ENCODE results near the gene WDR45B. TPM values are rescaled to one million over a fixed set of nuclear protein-coding genes. Genes with fewer than 3 reads are reported as not detected.
"Not testable (repeated sequence)": the region's sequence is repeated elsewhere in the genome, so short reads cannot be mapped to it uniquely, and the experiment has no call there.

Gene WDR45B
- total and polyA plus RNA-seq, 4 donors: 83.8 to 120 (median 102) TPM

DNA sequence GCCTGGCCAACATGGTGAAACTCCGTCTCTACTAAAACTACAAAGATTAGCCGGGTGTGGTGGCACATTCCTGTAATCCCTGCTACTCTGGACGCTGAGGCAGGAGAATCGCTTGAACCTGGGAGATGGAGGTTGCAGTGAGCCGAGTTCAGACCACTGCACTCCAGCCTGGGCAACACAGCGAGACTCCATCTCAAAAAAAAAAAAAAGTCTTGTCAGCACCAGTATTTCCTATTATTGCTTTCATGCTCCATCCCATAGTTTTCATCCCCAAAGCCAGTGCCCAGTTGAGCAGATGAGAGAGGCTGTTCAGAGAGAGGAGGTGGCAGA lies 58.4 kb downstream of the WDR45B start:
- DNase-seq (ENCODE audit: low read depth in 4 of 6, low spot score in 6 of 6): no peak
- Histone ChIP-seq H3K27me3 (ENCODE audit: control insufficient read depth, insufficient read depth, low read length) (no peaks in the 10 kb centered on the region), H3K4me3 (ENCODE audit: low read depth, low read length) (no peak overlapping the region), H3K27ac (ENCODE audit: low read depth, low read length) (no peak overlapping the region), H3K4me1 (ENCODE audit: control insufficient read depth, insufficient read depth, low read length) (peaks cover 35% of the 10 kb centered on the region), H3K9me3 (ENCODE audit: control insufficient read depth, insufficient read depth, low read length) (no peaks in the 10 kb centered on the region), H3K36me3 (ENCODE audit: control insufficient read depth, insufficient read depth, low read length) (peaks cover 74% of the 10 kb centered on the region)
- no CpG with 5 or more reads among the region's 6 CpGs for WGBS (ENCODE audit: insufficient coverage)

GRCh38 chr17:82588266-82589175 lies 59.7 kb downstream of the WDR45B start:
- Histone ChIP-seq H3K36me3 (ENCODE audit: control insufficient read depth, insufficient read depth, low read length) (peaks cover 78% of the 10 kb centered on the region), H3K4me1 (ENCODE audit: control insufficient read depth, insufficient read depth, low read length) (peaks cover 29% of the 10 kb centered on the region), H3K27ac (ENCODE audit: low read depth, low read length) (no peak overlapping the region), H3K9me3 (ENCODE audit: control insufficient read depth, insufficient read depth, low read length) (no peaks in the 10 kb centered on the region), H3K4me3 (ENCODE audit: low read depth, low read length) (no peak overlapping the region), H3K27me3 (ENCODE audit: control insufficient read depth, insufficient read depth, low read length) (no peaks in the 10 kb centered on the region)
- 94% methylated on average over 21 of the region's 27 CpGs for WGBS (ENCODE audit: insufficient coverage)
- no peak for DNase-seq (ENCODE audit: low read depth in 4 of 6, low spot score in 6 of 6)

DNA sequence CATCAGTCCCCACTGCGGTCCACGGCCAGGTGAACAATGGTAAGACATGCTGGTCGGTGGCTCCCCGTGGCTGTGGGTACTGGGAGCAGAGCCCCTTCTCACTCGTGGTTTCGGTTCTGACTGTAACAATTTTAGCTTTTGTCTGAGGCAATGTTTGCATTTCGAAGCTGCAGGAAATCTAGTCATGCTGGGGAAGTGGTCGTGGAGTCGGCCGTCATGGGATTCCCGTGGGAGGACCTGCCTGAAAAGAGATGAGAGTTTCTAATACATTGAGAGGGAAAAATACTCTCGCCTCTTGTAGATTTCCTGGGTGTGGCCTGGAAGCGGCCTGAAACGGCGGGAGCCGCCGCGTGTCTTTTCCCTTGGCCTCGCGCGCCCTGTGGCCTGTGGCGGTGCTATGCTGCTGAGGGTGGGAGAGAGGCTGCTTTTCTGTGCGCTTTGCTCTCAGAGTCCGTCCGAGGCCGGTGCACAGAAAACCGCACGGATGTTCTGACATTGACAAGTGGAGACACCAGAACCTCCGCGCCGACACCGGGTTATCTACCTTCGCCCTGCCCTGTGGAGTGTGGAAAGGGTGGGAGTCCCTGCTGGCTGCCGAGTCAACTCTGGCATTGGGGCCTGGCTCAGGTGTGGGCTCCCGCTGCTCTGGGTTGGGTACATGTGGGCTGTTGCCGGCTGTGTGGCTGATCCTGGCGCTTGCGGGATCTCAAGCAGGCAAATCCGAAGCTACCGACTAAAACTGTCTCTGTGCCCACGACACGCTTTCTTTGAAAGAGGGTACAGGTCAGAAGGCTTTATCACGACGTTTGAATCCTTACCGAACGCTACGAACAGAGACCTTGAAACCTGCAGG lies 60.8 kb downstream of the WDR45B start:
- no peak for DNase-seq (ENCODE audit: low read depth in 4 of 6, low spot score in 6 of 6)
- Histone ChIP-seq H3K4me3 (ENCODE audit: low read depth, low read length) (no peak overlapping the region), H3K27ac (ENCODE audit: low read depth, low read length) (no peak overlapping the region), H3K27me3 (ENCODE audit: control insufficient read depth, insufficient read depth, low read length) (no peaks in the 10 kb centered on the region), H3K36me3 (ENCODE audit: control insufficient read depth, insufficient read depth, low read length) (peaks cover 86% of the 10 kb centered on the region), H3K9me3 (ENCODE audit: control insufficient read depth, insufficient read depth, low read length) (no peaks in the 10 kb centered on the region), H3K4me1 (ENCODE audit: control insufficient read depth, insufficient read depth, low read length) (peaks cover 22% of the 10 kb centered on the region)
- WGBS (ENCODE audit: insufficient coverage): 89% methylated on average over 35 of the region's 47 CpGs

DNA sequence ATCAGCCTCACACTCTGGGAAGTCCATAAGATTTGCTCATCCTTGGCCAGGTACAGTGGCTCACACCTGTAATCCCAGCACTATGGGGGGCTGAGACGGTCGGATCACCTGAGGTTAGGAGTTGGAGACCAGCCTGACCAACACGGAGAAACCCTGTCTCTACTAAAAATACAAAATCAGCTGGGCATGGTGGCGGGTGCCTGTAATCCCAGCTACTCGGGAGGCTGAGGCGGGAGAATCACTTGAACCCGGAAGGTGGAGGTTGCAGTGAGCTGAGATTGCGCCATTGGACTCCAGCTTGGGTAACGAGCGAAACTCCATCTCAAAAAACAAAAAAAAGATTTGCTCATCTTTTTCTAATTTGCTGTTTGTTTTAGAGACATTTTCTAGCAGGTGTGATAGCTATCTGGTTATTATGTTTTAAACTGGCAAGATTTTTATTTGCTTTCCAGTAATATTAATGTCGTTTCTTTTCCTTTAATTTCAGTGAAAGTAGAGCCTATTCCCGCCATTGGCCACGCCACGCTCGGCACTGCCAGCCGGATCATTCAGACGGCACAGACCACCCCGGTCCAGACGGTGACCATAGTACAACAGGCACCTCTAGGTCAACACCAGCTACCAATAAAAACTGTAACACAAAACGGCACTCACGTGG lies 61.5 kb downstream of the WDR45B start:
- Histone ChIP-seq H3K27ac (ENCODE audit: low read depth, low read length) (no peak overlapping the region), H3K4me3 (ENCODE audit: low read depth, low read length) (no peak overlapping the region), H3K4me1 (ENCODE audit: control insufficient read depth, insufficient read depth, low read length) (peaks cover 14% of the 10 kb centered on the region), H3K9me3 (ENCODE audit: control insufficient read depth, insufficient read depth, low read length) (no peaks in the 10 kb centered on the region), H3K27me3 (ENCODE audit: control insufficient read depth, insufficient read depth, low read length) (no peaks in the 10 kb centered on the region), H3K36me3 (ENCODE audit: control insufficient read depth, insufficient read depth, low read length) (peaks cover 83% of the 10 kb centered on the region)
- WGBS (ENCODE audit: insufficient coverage): 94% methylated on average over 12 of the region's 21 CpGs
- no peak for DNase-seq (ENCODE audit: low read depth in 4 of 6, low spot score in 6 of 6)

DNA sequence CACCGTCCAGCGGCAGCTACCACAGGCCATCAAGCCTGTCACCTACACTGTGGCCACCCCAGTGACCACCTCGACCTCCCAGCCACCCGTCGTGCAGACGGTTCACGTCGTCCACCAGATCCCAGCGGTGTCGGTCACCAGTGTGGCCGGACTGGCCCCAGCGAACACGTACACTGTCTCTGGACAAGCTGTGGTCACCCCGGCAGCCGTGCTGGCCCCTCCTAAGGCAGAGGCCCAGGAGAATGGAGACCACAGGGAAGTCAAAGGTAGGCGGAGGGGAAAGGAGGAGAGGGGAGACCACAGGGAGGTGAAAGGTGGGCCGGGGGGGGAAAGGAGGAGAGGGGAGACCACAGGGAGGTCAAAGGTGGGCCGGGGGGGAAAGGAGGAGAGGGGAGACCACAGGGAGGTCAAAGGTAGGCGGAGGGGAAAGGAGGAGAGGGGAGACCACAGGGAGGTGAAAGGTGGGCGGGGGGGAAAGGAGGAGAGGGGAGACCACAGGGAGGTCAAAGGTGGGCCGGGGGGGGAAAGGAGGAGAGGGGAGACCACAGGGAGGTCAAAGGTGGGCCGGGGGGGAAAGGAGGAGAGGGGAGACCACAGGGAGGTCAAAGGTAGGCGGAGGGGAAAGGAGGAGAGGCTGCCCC lies 62.2 kb downstream of the WDR45B start:
- H3K9me3 ChIP-seq (ENCODE audit: control insufficient read depth, insufficient read depth, low read length); H3K4me1 ChIP-seq (ENCODE audit: control insufficient read depth, insufficient read depth, low read length); H3K4me3 ChIP-seq (ENCODE audit: low read depth, low read length); H3K27me3 ChIP-seq (ENCODE audit: control insufficient read depth, insufficient read depth, low read length); H3K27ac ChIP-seq (ENCODE audit: low read depth, low read length): not testable (repeated sequence)
- H3K36me3 ChIP-seq (ENCODE audit: control insufficient read depth, insufficient read depth, low read length): peaks cover 76% of the 10 kb centered on the region
- WGBS (ENCODE audit: insufficient coverage): 92% methylated on average over 22 of the region's 23 CpGs
- peak in 1 of 6 donors; percentile 93 for DNase-seq (ENCODE audit: low read depth in 4 of 6, low spot score in 6 of 6)

DNA sequence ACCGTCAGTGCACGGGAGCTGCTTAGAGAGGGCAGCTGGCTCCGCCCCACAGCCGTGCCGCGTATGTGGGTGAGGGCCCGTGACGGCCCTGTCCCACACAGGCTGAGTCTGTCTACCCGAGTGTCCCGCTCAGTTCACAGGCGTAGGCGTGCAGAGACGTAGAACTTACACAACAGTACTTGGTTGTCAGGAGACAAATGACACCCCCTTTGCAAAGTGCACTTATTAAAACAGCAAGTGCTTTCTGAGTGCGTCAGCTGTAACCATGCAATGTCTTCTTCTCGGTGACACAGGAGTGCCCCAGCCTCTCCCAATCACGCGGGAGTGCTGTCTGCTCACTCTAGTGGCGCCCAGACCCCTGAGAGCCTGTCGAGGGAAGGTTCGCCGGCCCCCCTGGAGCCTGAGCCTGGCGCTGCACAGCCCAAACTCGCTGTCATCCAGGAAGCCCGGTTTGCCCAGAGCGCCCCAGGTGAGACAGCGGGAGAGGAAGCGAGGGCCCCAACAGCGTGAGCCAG lies 64.5 kb downstream of the WDR45B start:
- Histone ChIP-seq H3K36me3 (ENCODE audit: control insufficient read depth, insufficient read depth, low read length) (peaks cover 68% of the 10 kb centered on the region), H3K4me3 (ENCODE audit: low read depth, low read length) (no peak overlapping the region), H3K27me3 (ENCODE audit: control insufficient read depth, insufficient read depth, low read length) (no peaks in the 10 kb centered on the region), H3K9me3 (ENCODE audit: control insufficient read depth, insufficient read depth, low read length) (no peaks in the 10 kb centered on the region), H3K27ac (ENCODE audit: low read depth, low read length) (peak overlapping the region; percentile 50), H3K4me1 (ENCODE audit: control insufficient read depth, insufficient read depth, low read length) (peaks cover 3% of the 10 kb centered on the region)
- WGBS (ENCODE audit: insufficient coverage): 89% methylated on average over 28 of the region's 28 CpGs
- no peak for DNase-seq (ENCODE audit: low read depth in 4 of 6, low spot score in 6 of 6)

DNA sequence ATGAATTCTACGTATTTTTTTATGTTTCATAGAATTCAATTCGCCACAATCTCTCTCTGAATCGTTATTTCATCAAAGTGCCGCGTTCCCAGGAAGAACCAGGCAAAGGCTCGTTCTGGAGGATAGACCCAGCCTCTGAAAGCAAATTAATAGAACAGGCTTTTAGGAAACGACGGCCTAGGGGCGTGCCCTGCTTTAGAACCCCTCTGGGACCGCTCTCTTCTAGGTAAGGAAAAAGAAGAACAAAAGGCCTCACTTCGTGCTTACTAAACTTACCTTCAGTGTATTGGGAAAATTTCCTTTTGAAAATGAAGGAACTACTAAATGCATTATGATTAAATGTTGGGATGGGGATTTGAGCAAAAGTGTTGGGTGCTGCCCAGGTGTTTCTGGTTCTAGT lies 65.5 kb downstream of the WDR45B start:
- Histone ChIP-seq H3K4me1 (ENCODE audit: control insufficient read depth, insufficient read depth, low read length) (peaks cover 3% of the 10 kb centered on the region), H3K27ac (ENCODE audit: low read depth, low read length) (no peak overlapping the region), H3K27me3 (ENCODE audit: control insufficient read depth, insufficient read depth, low read length) (no peaks in the 10 kb centered on the region), H3K9me3 (ENCODE audit: control insufficient read depth, insufficient read depth, low read length) (no peaks in the 10 kb centered on the region), H3K4me3 (ENCODE audit: low read depth, low read length) (no peak overlapping the region), H3K36me3 (ENCODE audit: control insufficient read depth, insufficient read depth, low read length) (peaks cover 60% of the 10 kb centered on the region)
- no peak for DNase-seq (ENCODE audit: low read depth in 4 of 6, low spot score in 6 of 6)
- WGBS (ENCODE audit: insufficient coverage): 100% methylated on average over 1 of the region's 11 CpGs

GRCh38 chr17:82582213-82582612 lies 66.0 kb downstream of the WDR45B start:
- no peaks in the 10 kb centered on the region for H3K27me3 ChIP-seq (ENCODE audit: control insufficient read depth, insufficient read depth, low read length)
- WGBS (ENCODE audit: insufficient coverage): 78% methylated on average over 8 of the region's 8 CpGs

GRCh38 chr17:82579969-82580368 lies 68.3 kb downstream of the WDR45B start:
- not testable (repeated sequence) for H3K27ac ChIP-seq (ENCODE audit: low read depth, low read length); H3K27me3 ChIP-seq (ENCODE audit: control insufficient read depth, insufficient read depth, low read length); H3K4me3 ChIP-seq (ENCODE audit: low read depth, low read length); H3K9me3 ChIP-seq (ENCODE audit: control insufficient read depth, insufficient read depth, low read length); DNase-seq (ENCODE audit: low read depth in 4 of 6, low spot score in 6 of 6); H3K4me1 ChIP-seq (ENCODE audit: control insufficient read depth, insufficient read depth, low read length)
- H3K36me3 ChIP-seq (ENCODE audit: control insufficient read depth, insufficient read depth, low read length): peaks cover 51% of the 10 kb centered on the region
- 84% methylated on average over 4 of the region's 4 CpGs for WGBS (ENCODE audit: insufficient coverage)

More at GRCh38 chr17:82582213-82582612, 66.0 kb downstream of the WDR45B start:
- Histone ChIP-seq H3K4me1 (ENCODE audit: control insufficient read depth, insufficient read depth, low read length) (peaks cover 3% of the 10 kb centered on the region), H3K9me3 (ENCODE audit: control insufficient read depth, insufficient read depth, low read length) (no peaks in the 10 kb centered on the region), H3K36me3 (ENCODE audit: control insufficient read depth, insufficient read depth, low read length) (peaks cover 58% of the 10 kb centered on the region), H3K4me3 (ENCODE audit: low read depth, low read length) (no peak overlapping the region), H3K27ac (ENCODE audit: low read depth, low read length) (no peak overlapping the region)
- DNase-seq (ENCODE audit: low read depth in 4 of 6, low spot score in 6 of 6): no peak

All from spinal cord (tissue), 10 donors.